ENCODE measurements around the gene TTC39C.

GRCh38 chr18:24111936-24112335 lies 97.4 kb downstream of the TTC39C start:
- TF ChIP-seq, protein P1, sequence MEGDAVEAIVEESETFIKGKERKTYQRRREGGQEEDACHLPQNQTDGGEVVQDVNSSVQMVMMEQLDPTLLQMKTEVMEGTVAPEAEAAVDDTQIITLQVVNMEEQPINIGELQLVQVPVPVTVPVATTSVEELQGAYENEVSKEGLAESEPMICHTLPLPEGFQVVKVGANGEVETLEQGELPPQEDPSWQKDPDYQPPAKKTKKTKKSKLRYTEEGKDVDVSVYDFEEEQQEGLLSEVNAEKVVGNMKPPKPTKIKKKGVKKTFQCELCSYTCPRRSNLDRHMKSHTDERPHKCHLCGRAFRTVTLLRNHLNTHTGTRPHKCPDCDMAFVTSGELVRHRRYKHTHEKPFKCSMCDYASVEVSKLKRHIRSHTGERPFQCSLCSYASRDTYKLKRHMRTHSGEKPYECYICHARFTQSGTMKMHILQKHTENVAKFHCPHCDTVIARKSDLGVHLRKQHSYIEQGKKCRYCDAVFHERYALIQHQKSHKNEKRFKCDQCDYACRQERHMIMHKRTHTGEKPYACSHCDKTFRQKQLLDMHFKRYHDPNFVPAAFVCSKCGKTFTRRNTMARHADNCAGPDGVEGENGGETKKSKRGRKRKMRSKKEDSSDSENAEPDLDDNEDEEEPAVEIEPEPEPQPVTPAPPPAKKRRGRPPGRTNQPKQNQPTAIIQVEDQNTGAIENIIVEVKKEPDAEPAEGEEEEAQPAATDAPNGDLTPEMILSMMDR (IDR thresholded peaks at IDR 0.05): no peak
- no peak for TF ChIP-seq POLR2A (IDR thresholded peaks at IDR 0.05)

Measured in esophagus squamous epithelium (tissue), 4 donors.